Sigmoid colon (tissue), 4 donors: ENCODE measurements around the gene SLC25A38.

Experiments
- EP300 ChIP-seq, 4 donors: sonication (generic); formaldehyde crosslinking; IDR thresholded peaks; one replicate each; pipeline ENCODE4 v1.6.1; 2017; ENCODE audit warnings: antibody characterized with exemption in 4 of 4
- POLR2A ChIP-seq, 2 donors: fragments of 450-650 bp; IDR thresholded peaks; one replicate each; pipeline ENCODE4 v1.6.1; 2016; ENCODE audit warnings: antibody characterized with exemption in 2 of 2, mild to moderate bottlenecking in 2 of 2, moderate library complexity in 2 of 2
- POLR2AphosphoS5 ChIP-seq, 4 donors: sonication (generic); formaldehyde crosslinking; IDR thresholded peaks; one replicate each; pipeline ENCODE4 v1.6.1; 2017; ENCODE audit warnings: antibody characterized with exemption in 4 of 4
- TF ChIP-seq, protein P1 (sequence below), 4 experiments: fragments of 450-650 bp in 3 of 4; fragments of 200-600 bp in 1 of 4; IDR thresholded peaks; one replicate each; pipeline ENCODE4 v1.5.1; 2016 to 2019; ENCODE audit warnings: antibody characterized with exemption in 4 of 4, mild to moderate bottlenecking in 3 of 4, moderate library complexity in 2 of 4

DNA sequence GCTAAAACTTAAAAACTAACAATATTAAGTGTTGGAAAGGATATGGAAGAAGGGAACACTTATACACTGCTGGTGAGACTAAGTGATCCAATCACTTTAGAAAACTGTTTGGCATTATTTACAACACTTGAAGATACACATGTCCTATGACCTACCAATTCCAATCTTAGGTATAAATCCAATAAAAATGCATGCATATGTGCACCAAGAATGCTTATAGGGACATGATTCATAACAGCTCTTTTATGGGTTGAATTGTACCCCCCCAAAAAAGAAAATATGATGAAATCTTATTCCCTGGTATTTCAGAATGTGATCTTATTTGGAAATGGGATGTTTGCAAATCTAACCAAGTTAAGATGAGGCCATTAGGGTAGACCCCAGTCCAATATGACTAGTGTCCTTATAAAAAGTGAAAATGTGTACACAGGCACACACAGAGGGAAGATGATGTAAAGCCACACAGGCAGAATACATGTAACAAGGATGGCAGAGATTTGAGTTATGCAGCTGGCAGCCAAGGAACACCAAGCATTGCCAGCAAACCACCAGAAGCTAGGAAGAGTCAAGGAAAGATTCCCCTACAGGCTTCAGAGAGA, 38.3 kb upstream of the SLC25A38 start:
- TF ChIP-seq, protein P1, sequence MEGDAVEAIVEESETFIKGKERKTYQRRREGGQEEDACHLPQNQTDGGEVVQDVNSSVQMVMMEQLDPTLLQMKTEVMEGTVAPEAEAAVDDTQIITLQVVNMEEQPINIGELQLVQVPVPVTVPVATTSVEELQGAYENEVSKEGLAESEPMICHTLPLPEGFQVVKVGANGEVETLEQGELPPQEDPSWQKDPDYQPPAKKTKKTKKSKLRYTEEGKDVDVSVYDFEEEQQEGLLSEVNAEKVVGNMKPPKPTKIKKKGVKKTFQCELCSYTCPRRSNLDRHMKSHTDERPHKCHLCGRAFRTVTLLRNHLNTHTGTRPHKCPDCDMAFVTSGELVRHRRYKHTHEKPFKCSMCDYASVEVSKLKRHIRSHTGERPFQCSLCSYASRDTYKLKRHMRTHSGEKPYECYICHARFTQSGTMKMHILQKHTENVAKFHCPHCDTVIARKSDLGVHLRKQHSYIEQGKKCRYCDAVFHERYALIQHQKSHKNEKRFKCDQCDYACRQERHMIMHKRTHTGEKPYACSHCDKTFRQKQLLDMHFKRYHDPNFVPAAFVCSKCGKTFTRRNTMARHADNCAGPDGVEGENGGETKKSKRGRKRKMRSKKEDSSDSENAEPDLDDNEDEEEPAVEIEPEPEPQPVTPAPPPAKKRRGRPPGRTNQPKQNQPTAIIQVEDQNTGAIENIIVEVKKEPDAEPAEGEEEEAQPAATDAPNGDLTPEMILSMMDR (IDR thresholded peaks at IDR 0.05), result no peak
- TF ChIP-seq POLR2AphosphoS5 (IDR thresholded peaks at IDR 0.05), result no peak
- TF ChIP-seq EP300 (IDR thresholded peaks at IDR 0.05), result no peak
- TF ChIP-seq POLR2A (IDR thresholded peaks at IDR 0.05), result no peak
